GM06990 (cell line): Measurements from ENCODE around the gene ACIN1.

Experiments used
- DNase-seq: peaks from one replicate; pipeline ENCODE4 v3.0.0-alpha.2; 2011; ENCODE audit not compliant: insufficient read length; ENCODE audit errors: extremely low read depth
- H3K27me3 ChIP-seq: replicated peaks from 2 replicates; pipeline ENCODE4 v1.6.0; 2011; ENCODE audit warnings: low read length; ENCODE audit not compliant: control insufficient read depth, insufficient read depth
- H3K36me3 ChIP-seq: 2 replicates; pipeline ENCODE4 v1.5.1; 2011; ENCODE audit warnings: low read length; ENCODE audit not compliant: control insufficient read depth, insufficient read depth
- H3K4me3 ChIP-seq: replicated peaks from 2 replicates; pipeline ENCODE4 v1.5.1; 2011; ENCODE audit warnings: low read depth, mild to moderate bottlenecking, control low read depth, low read length
- CTCF ChIP-seq: IDR thresholded peaks from 2 replicates; pipeline ENCODE4 v1.5.1; 2011; ENCODE audit warnings: low read length, control low read depth, mild to moderate bottlenecking, inconsistent platforms; ENCODE audit not compliant: insufficient read depth, poor library complexity, severe bottlenecking

Gene ACIN1

GRCh38 chr14:23090254-23090636 is 4.7 kb downstream of the ACIN1 start:
- Histone ChIP-seq H3K27me3 (no peaks in the 10 kb centered on the region), H3K36me3 (peaks cover 8% of the 10 kb centered on the region), H3K4me3 (no peak overlapping the region)
- no peak for TF ChIP-seq CTCF
- no peak for DNase-seq

- TF ChIP-seq CTCF, result no peak
- Histone ChIP-seq H3K4me3 (no peak overlapping the region), H3K36me3 (peaks cover 8% of the 10 kb centered on the region), H3K27me3 (no peaks in the 10 kb centered on the region)
- no peak for DNase-seq
These were observed 5.3 kb downstream of the ACIN1 start for GRCh38 chr14:23089498-23090253.

GRCh38 chr14:23086565-23086964 is 8.4 kb downstream of the ACIN1 start:
- TF ChIP-seq CTCF, result no peak
- DNase-seq, result no peak
- Histone ChIP-seq H3K27me3 (no peaks in the 10 kb centered on the region), H3K36me3 (peaks cover 11% of the 10 kb centered on the region), H3K4me3 (no peak overlapping the region)

GRCh38 chr14:23085458-23085857 is 9.5 kb downstream of the ACIN1 start:
- DNase-seq, result no peak
- H3K27me3 ChIP-seq, result no peaks in the 10 kb centered on the region
- no peak overlapping the region for H3K4me3 ChIP-seq
- peaks cover 11% of the 10 kb centered on the region for H3K36me3 ChIP-seq
- TF ChIP-seq CTCF, result no peak

- no peak for DNase-seq
- H3K36me3 ChIP-seq, result peaks cover 34% of the 10 kb centered on the region
- H3K27me3 ChIP-seq, result no peaks in the 10 kb centered on the region
- no peak for TF ChIP-seq CTCF
- H3K4me3 ChIP-seq, result no peak overlapping the region
These were observed 14.5 kb downstream of the ACIN1 start for GRCh38 chr14:23080474-23080873.

- Histone ChIP-seq H3K27me3 (no peaks in the 10 kb centered on the region), H3K4me3 (no peak overlapping the region), H3K36me3 (peaks cover 36% of the 10 kb centered on the region)
- no peak for TF ChIP-seq CTCF
- DNase-seq, result no peak
These were observed 15.2 kb downstream of the ACIN1 start for GRCh38 chr14:23079716-23080115.
